22Rv1 (cell line): Measurements from ENCODE around the gene SELE.

ENCODE experiments used
- ZFX ChIP-seq: fragments of 450-650 bp; IDR thresholded peaks from 2 replicates; pipeline ENCODE4 v1.6.1; 2017; ENCODE audit warnings: antibody characterized with exemption, borderline replicate concordance
- TF ChIP-seq, protein P1 (sequence below): fragments of 450-650 bp; IDR thresholded peaks from 2 replicates; pipeline ENCODE4 v1.5.1; 2017; ENCODE audit warnings: mild to moderate bottlenecking

DNA sequence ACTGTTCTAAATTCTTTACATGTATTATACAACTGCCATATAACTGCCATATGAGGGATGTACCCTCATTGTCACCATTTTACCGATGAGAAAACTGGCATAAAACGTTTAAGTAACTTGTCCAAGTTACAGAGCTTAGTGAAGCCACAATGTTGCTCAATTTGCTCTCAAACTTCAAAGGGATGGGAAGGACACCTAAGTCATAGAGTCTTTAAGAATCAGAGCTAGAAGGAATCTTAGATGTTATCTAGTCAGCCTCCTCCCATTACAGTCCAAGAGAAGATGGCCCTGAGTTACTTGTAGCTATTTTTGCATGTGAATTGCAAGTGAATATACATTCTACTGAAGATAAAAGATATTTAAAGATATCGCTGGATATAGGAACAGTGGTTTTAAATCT lies 54.2 kb downstream of the SELE start:
- no peak for TF ChIP-seq ZFX
- TF ChIP-seq, protein P1, sequence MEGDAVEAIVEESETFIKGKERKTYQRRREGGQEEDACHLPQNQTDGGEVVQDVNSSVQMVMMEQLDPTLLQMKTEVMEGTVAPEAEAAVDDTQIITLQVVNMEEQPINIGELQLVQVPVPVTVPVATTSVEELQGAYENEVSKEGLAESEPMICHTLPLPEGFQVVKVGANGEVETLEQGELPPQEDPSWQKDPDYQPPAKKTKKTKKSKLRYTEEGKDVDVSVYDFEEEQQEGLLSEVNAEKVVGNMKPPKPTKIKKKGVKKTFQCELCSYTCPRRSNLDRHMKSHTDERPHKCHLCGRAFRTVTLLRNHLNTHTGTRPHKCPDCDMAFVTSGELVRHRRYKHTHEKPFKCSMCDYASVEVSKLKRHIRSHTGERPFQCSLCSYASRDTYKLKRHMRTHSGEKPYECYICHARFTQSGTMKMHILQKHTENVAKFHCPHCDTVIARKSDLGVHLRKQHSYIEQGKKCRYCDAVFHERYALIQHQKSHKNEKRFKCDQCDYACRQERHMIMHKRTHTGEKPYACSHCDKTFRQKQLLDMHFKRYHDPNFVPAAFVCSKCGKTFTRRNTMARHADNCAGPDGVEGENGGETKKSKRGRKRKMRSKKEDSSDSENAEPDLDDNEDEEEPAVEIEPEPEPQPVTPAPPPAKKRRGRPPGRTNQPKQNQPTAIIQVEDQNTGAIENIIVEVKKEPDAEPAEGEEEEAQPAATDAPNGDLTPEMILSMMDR = no peak
